ENCODE measurements around the gene MOCS1.
"Not testable (repeated sequence)": the region's sequence is repeated elsewhere in the genome, so short reads cannot be mapped to it uniquely, and the experiment has no call there.

The MOCS1 gene

DNA sequence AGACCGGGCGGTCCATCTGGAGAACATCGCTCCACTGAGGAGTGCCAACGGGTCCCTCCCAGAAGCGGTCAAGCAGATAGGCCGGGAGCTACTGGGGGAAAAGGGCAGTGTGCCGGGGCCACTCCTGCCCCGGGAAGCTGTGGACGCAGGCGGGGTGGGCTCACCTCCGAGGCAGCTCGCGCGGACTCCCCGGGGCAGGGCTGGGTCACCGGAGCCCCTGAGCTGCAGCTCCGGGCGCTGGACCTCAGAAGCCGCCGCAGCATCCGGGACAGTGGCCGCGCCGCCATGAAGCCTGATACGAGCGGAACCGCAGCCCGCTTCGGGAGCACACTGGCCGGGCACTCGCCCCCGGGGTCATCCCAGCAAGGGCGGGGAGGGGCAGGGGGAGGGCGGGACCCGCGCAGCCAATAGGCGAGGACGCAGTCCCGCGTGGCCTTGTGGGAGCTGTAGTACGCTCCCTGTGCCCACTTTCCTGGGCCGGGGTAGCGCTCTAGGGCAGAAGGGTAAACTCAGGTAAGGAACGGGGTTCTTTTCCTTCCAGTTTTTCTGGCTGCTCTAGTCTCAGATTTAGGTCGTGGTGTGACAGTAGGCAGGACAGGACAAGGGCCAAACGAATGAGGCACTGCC lies at the start of gene MOCS1:
MOCS1 (minus strand) TSS at position 332 of the 627 bp plus-strand sequence; CDS start at position 287, 45 bp downstream.
- peak; percentile 19 for DNase-seq (ENCODE audit: low read depth)

DNA sequence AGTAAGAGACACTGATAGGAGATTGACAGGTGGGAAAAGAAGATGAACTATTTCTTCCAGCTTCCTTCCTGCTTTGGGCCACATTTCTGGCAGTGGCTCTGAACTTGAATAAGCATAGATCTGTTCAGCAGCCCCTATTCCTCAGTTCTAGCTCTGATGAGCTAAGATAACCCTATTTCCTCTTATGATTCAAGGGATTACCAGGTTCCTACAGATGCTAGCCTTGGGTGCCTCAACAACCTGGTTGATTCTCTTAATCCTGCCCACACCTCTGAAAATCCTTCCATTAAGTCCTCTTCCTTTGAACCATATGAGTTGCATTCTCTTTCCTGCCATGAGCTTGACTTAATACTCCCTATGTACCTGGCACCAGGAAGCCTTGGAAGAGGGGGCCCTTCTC lies 49.8 kb upstream of the MOCS1 start:
- no peak for DNase-seq (ENCODE audit: low read depth)

DNA sequence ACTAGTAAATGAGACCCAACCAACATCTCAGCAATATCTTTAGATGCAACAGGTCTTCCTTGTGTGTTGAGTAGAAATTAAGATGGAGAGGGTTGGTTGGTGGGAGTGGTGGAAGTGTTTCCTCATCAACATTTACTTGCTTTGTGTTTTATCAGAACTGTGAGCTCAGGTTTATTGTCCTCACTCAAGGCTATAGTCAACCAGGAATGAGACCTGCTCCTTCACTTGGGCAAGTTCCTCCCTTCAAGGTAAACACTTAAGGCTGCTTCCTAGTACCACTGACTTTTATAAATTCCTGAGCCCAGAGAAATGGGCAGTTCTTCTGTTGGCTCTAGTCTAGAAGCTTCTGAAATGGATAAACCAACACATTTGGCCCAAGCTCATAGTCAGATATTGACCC lies 48.9 kb upstream of the MOCS1 start:
- no peak for DNase-seq (ENCODE audit: low read depth)

DNA sequence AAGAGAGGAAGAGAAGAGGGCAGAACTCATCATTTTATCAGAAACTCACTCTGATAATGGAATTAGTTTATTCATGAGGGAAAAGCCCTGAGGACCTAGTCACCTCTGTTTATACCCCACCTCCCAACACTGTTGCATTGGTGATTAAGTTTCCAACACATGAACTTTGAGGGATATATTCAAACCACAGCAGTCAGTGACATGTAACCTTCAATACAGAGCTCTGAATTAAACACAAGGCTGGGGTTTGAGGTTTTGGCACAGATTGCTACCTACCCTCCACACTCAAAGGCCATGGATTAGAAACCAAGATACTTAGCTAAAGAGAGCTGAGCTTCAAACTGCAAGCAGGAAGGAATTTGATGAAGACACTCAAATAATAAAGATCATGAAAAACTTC lies 48.5 kb upstream of the MOCS1 start:
- DNase-seq (ENCODE audit: low read depth), result no peak

DNA sequence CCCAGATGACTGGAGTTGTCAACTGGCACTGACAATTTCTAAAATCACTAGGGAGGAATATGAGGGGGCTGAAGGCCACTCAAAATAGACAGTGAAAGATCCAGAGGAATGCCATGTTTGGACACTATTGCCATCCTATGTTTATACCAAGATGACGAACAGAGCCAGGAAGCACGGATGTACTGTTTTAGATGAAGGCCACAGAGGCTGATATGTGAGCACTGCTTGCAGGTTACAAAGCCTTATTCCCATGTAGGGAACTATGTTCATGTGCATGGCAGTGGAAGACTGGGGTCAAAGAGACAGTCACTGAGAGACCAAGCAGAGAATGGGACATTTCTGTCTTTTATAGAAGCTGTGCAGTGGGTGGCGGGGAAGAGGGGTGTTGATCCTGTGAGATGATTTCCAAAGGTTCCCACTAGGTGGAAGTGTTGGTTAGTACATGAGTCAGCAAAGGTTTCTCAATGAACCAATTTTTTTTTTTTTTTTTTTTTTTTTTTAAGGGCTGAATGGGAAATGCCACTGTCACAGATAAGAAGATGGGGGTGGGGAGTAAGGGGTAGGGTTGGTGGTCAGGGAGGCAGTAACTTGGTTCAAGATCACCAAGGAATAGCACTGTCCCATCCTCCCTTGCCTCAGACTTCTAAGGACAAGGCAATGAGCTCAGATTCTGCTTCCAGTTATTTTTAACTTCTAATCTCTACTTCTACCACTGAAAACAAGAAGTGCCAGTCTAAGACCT lies 46.7 kb upstream of the MOCS1 start:
- no peak for DNase-seq (ENCODE audit: low read depth)

DNA sequence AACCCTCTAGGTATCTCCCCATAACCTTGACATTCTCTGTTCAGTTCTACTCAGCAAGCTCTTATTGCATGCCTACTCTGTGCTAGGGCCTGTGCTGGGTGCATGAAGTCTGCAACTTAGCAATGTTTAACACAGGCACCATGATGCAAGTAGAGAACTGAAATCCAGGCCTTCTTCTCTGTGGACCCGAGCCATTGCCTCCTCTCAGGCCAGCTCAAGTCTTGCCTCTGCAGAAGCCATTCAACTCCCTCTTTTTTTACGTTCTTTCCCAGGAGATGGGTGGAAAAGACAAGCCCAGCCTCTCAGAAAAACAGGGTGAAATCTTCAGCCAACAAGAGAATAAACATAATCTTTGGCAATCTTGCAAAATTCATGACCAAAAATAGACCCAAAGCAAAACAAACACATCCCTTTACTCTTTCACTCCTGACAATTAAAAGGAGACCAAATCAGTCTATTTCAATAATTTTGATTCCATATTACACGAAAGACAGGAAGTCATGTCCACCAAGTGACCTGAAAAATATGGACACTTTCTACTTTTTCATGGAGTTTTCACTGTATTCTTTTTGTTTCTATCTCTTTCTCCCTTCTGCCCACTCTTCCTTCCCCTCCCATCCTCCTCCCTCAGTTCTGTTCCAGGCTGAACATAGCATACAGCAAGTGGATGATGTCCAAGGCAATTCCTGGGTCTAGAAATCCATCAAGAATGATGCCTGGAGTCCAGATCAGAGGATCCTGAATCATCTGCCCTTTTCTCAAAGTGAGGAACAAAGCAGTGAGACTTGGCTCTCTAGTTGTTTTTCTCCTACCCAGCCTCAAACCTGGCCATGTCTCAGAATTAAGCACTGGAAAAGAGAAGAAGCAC lies 45.4 kb upstream of the MOCS1 start:
- no peak for DNase-seq (ENCODE audit: low read depth)

DNA sequence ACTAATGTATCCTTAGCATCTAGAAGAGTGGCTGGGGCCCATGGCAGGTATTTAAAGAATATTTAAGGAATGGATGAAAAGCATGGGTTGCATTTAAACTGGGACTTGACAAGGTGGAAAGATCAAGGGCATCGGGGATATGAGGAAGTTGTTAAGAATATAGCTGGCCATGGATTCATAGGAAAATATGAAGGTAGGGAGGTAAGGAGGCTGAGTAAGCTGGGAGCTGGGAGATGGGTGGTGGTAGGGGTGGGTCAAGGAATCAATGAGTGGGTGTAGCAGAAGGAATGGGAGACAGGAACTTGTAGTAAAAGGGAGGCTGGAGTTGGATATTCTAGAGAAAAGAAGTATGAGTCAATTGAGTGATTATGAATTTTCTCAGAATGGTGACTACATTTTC lies 44.0 kb upstream of the MOCS1 start:
- DNase-seq (ENCODE audit: low read depth), result no peak

DNA sequence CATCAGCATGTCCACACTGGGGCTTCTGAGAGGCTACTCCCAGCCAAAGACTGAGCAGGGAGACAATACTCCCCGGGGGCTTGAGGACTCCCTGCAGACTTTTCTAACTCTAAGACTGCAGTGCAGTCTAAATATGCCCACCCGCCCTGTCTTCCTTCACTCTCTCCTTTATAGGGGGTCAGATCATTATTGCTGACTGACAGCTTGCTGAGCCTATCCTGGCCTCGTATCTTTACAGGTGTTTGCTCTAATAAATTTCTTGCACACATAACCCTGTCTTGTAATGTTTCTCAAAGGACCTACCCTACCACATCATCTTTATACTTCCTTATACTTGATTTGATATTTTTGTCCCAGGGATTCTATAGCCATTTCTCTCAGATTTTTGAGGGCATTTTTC lies 39.4 kb upstream of the MOCS1 start:
- no peak for DNase-seq (ENCODE audit: low read depth)

DNA sequence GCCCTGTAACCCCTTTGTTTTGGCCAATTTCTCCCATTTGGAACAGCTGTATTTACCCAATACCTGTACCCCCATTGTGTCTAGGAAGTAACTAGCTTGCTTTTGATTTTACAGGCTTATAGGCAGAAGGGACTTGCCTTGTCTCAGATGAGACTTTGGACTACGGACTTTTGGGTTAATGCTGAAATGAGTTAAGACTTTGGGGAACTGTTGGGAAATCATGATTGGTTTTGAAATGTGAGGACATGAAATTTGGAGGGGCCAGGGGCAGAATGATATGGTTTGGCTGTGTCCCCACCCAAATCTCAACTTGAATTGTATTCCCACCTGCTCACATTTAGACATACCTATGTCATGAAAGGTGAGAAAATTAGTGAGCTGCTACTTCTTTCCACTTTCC lies 38.5 kb upstream of the MOCS1 start:
- not testable (repeated sequence) for DNase-seq (ENCODE audit: low read depth)

DNA sequence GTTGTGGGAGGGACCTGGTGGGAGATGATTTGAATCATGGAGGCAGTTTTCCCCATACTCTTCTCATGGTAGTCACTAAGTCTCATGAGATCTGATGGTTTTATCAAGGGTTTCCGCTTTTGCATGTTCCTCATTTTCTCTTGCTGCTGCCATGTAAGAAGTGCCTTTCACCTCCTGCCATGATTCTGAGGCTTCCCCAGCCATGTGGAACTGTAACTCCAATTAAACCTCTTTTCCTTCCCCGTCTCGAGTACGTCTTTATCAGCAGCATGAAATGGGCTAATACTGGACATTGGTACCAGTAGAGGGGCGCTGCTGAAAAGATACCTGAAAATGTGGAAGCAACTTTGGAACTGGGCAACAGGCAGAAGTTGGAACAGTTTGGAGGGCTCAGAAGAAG lies 36.9 kb upstream of the MOCS1 start:
- DNase-seq (ENCODE audit: low read depth), result not testable (repeated sequence)

DNA sequence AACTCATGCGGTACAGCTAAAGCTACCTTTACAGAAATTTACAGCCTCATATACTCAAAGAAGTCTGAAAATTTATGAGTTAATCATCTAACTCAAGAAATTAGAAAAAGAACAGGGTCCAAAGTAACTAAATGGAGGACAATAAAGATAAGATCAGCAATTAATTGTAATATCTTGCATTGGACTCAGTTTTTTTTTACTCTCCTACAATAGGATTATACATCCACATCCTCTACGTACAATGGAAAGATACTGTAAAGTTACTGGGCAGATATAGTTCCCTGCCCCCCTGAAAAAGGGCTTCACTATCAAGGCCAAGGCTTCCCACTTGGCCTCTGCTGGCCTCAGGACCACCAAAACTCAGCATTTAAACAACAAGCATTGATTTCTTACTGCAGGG lies 31.5 kb upstream of the MOCS1 start:
- no peak for DNase-seq (ENCODE audit: low read depth)

DNA sequence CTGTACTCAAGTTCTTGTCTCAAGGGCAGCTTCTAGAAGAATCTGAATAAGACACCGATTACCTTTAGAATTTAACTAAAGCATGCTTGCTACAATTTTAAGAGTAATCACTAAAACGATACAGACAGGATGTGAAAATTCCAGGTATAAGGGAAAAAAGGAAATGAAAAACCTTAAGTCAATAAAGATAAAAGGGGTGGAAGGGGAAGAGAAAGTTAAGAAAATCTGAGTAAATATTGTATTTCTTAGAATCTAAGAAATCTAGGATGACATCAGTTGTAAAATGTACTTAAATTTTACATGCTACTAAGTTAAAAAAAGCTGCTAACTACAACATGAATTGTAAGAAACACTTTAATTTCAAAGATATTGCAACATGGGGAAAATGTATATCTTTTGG lies 30.3 kb upstream of the MOCS1 start:
- no peak for DNase-seq (ENCODE audit: low read depth)

DNA sequence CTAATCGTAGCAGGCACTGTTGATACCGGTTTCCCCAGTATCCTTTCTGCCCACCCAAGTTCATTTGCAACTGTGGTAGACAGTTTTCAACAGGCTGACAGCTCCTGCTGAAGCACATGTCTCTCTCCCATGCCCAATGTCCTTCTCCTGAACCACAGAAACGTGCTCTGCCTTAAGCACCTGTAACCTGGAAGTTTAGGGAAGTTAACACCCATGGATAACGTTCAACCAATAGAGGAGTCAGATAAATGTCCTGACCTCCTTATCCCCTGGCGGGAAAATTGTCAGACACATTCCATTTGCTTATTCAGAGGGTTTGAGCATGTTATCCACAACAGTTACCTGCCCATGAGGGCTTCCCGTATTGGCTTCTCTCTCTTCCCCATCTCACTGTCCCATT lies 29.8 kb upstream of the MOCS1 start:
- DNase-seq (ENCODE audit: low read depth), result no peak

DNA sequence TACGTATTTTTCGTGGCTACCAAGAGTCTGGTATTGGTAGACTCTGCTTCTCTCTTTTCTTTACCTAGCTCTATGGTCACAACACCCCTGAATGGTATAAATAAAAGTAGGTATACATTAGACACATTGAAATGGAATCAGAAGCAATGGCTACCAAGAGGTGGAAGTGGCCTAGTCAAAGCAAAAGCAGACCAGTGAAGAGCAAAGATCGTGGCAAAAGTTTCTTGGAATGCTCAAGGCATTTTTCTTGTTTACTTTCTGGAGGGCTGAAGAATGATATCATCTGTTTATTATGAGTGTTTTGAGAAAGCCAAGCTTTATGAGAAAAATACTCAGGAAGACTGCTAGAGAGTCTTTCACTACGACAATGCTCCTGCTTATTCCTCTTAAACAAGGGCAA lies 28.6 kb upstream of the MOCS1 start:
- DNase-seq (ENCODE audit: low read depth), result no peak

DNA sequence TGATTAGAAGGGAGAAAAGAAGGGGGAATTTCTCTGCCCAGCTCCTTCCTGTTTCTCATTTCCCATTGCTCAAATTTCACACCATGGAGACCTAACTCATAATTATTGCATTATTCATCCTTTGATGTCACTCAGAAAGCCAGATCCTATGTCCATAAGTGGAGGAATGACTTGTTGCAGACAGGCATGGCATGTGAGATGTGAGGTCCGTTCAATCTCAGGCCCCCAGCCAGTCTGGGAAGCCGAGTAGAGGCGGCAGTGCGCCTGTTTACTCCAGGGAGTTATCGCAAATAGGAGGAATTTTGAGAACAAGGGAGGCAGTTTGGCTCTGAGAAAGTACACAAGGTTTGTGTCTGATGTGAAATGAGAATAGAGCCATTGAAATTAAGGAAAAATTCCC lies 26.9 kb upstream of the MOCS1 start:
- DNase-seq (ENCODE audit: low read depth), result peak; percentile 47

DNA sequence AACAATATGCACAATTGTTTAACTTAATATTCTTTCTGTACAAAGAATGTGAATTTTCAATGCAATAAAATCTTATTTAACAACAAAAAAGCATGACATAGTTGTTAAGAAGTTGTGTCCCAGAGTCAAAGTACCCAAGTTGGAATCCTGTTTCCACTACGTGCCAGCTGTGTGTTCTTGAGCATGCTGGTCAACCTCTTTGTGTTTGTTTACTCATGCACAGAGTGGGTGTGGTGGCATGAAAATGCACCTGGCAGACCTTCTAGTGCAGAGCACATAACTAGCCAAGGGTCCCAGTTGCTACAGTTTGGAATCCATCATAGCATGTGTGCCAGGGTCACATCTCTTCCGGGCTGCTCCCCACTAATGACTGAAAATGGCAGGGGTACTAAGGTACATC lies 24.7 kb upstream of the MOCS1 start:
- DNase-seq (ENCODE audit: low read depth), result no peak

DNA sequence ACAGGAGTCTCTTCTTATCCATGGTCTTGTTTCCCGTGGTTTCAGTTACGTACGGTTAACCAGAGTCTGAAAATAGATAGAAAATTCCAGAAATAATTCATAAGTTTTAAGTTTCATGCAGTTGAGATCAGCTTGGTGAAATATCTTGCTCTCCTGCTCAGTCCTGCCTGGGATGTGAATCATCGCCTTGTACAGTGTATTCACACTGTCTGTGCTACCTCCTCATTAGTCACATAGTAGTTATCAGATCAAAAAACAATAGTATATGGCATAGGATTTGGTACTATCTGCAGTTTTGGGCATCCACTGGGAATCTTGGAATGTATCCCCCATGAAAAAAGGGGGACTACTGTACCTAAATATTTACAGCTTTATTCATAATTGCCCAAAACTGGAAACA lies 22.7 kb upstream of the MOCS1 start:
- peak; percentile 41 for DNase-seq (ENCODE audit: low read depth)

DNA sequence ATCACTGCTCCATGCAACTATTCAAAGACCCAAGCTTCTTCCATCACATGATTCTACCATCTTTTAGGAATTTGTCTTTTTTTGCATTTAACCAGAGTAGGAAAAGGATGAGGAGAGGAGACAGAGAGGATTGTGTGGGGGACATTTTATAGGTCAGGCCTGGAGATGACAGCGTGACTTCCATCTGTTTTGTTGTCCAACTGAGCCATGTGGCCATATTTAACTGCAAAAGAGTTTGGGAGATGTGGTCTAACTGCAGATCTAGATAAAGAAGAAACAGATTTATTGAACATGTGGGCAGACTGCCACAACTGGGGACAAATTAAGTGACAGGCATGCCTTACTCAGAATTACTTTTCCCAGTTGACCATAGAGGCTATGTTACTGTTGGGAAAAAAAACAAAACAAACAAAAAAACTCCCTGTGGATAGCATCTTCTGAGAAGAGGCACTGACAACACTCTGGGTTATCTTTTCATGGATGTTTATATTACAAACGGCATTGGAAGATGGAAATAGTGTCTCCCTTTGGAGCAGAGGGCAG lies 18.9 kb upstream of the MOCS1 start:
- DNase-seq (ENCODE audit: low read depth), result no peak

DNA sequence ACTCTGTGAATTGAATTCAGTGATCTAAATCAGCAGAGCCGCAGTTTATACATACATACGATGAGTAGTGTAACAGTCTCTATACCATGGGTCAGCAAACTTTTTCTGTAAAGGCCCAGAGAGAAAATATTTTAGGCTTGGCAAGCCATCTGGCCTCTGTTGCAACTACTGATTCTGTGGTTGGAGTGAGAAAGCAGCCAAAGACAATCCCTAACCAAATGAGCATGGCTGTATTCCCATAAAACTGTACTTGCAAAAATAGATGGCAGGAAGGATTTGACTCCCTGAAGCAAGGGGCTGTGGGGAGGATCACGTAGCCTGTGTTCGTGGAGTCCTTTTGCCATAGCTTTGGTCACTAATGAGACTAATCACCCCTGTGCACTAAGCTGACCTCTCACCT lies 17.9 kb upstream of the MOCS1 start:
- no peak for DNase-seq (ENCODE audit: low read depth)

DNA sequence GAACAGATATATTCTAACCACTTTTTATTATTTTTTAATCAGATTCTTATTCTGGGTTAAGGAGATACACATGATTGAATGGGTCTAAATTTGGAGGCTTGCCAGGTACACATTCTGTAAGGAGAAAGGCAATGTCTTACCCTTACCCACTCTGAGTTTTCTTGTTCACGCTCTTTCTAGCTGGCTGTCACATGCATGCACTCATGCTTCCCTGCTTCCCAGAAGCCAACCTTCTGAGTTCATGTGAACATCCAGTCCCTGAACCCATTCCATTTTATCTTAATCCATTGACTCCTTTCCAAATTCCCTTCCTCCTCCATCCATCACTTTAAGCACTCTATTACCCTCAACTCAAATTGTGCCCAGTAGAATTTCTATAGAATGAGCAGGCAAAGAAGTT lies 17.5 kb upstream of the MOCS1 start:
- DNase-seq (ENCODE audit: low read depth), result no peak

DNA sequence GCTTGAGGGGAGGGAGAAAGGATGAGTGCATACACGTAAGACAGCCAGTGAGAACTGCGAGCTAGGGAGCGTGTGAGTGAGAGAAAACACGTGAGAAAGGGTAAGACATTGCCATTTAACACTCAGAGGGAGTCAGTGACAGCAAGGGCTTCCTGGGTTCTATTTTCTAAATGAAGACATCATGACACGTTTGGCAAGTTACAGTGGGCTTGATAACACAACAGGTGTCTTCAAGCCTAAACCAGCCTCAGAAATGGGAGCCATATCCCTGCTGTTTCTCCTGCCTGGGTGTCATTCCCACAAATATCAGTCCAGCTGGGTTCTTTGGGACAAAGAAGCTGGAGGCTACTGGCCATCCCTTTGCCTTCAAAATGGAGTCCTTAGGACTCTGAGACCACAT lies 16.9 kb upstream of the MOCS1 start:
- no peak for DNase-seq (ENCODE audit: low read depth)

DNA sequence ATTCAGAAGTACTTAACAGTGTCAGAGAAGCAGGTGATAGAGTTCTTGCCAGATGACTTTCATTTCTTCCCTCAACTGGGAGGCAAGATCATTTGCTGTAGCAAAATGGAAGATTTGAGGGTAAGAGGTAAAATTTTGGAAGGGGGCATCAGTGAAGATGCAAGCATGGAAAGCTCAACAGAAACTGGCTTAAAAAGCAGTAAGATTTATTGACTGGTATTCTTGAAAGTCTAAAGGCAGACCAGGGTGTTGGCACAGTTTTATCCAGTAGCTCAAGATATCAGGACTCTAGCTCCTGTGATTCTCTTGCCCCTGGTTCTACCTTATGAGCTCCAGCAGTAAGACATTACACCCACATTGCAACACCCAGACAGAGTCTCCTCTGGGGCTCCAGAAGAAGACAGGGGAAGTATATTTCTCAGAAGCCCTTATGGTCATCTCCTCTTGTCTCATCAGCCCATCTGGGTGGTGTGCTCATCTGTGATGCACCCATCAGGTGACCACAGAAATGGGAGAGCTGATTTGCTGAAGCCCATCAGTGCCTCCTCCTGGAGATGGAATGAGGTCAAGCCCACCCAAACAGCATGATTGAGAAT lies 16.0 kb upstream of the MOCS1 start:
- DNase-seq (ENCODE audit: low read depth), result no peak
